DOHH2 (cell line): ENCODE measurements around the gene SPTBN4.
A peak's percentile ranks its signal among the peaks of the same experiment; 100 is the strongest.

Experiments
- H3F3A ChIP-seq: fragments of 200-600 bp; sonication (generic), shearing (Covaris generic); 2 replicates; pipeline ENCODE4 v1.6.0; 2016; ENCODE audit warnings: antibody characterized with exemption, mild to moderate bottlenecking; ENCODE audit not compliant: control insufficient read depth, insufficient read depth
- H3K27ac ChIP-seq: fragments of 200-600 bp; sonication (generic); 2 replicates; pipeline ENCODE4 v1.5.1; 2014; ENCODE audit warnings: low read depth, mild to moderate bottlenecking, low read length, moderate library complexity
- H3K27me3 ChIP-seq: fragments of 200-600 bp; sonication (generic); 2 replicates; pipeline ENCODE4 v1.6.1; 2014; ENCODE audit warnings: mild to moderate bottlenecking, low read length, mixed read lengths; ENCODE audit not compliant: control insufficient read depth
- H3K36me3 ChIP-seq: fragments of 200-600 bp; sonication (generic); 2 replicates; pipeline ENCODE4 v1.6.1; 2014; ENCODE audit warnings: mild to moderate bottlenecking, low read length, moderate library complexity, mixed read lengths; ENCODE audit not compliant: control insufficient read depth
- H3K4me1 ChIP-seq: fragments of 200-600 bp; sonication (generic); 2 replicates; pipeline ENCODE4 v1.6.1; 2014; ENCODE audit warnings: mild to moderate bottlenecking, low read length, mixed read lengths; ENCODE audit not compliant: control insufficient read depth
- H3K4me2 ChIP-seq: fragments of 200-600 bp; sonication (generic); 2 replicates; pipeline ENCODE4 v1.6.0; 2014; ENCODE audit warnings: mild to moderate bottlenecking, low read length, moderate library complexity
- H3K4me3 ChIP-seq: fragments of 200-600 bp; sonication (generic); 2 replicates; pipeline ENCODE4 v1.5.1; 2014; ENCODE audit warnings: mild to moderate bottlenecking, low read length, mixed read lengths
- H3K79me2 ChIP-seq: fragments of 200-600 bp; sonication (generic); 2 replicates; pipeline ENCODE4 v1.6.1; 2014; ENCODE audit warnings: mild to moderate bottlenecking, low read length, mixed read lengths; ENCODE audit not compliant: control insufficient read depth
- H3K9me2 ChIP-seq: fragments of 200-600 bp; sonication (generic); replicated peaks from 2 replicates; pipeline ENCODE4 v1.6.1; 2014; ENCODE audit warnings: mild to moderate bottlenecking, low read length, mixed read lengths; ENCODE audit not compliant: control insufficient read depth
- H3K9me3 ChIP-seq: fragments of 200-600 bp; sonication (generic); 2 replicates; pipeline ENCODE4 v1.6.1; 2014; ENCODE audit warnings: antibody characterized with exemption, low read length, mixed read lengths; ENCODE audit not compliant: control insufficient read depth, insufficient read depth
- H4K20me1 ChIP-seq: fragments of 200-600 bp; sonication (generic); 2 replicates; pipeline ENCODE4 v1.6.0; 2014; ENCODE audit warnings: low read depth, mild to moderate bottlenecking, antibody characterized with exemption, low read length, moderate library complexity; ENCODE audit not compliant: control insufficient read depth, insufficient read depth
- EZH2phosphoT487 ChIP-seq: fragments of 200-600 bp; sonication (generic); IDR thresholded peaks from 2 replicates; pipeline ENCODE4 v1.6.1; 2017; ENCODE audit warnings: borderline replicate concordance, mild to moderate bottlenecking, antibody characterized with exemption, low read length, moderate library complexity, mixed read lengths
- TF ChIP-seq, protein P1 (sequence below): fragments of 200-600 bp; sonication (generic); IDR thresholded peaks from one replicate; pipeline ENCODE4 v1.5.1; 2014; ENCODE audit warnings: antibody characterized with exemption, mild to moderate bottlenecking, low read depth, low read length; ENCODE audit not compliant: poor library complexity, severe bottlenecking

The SPTBN4 gene

DNA sequence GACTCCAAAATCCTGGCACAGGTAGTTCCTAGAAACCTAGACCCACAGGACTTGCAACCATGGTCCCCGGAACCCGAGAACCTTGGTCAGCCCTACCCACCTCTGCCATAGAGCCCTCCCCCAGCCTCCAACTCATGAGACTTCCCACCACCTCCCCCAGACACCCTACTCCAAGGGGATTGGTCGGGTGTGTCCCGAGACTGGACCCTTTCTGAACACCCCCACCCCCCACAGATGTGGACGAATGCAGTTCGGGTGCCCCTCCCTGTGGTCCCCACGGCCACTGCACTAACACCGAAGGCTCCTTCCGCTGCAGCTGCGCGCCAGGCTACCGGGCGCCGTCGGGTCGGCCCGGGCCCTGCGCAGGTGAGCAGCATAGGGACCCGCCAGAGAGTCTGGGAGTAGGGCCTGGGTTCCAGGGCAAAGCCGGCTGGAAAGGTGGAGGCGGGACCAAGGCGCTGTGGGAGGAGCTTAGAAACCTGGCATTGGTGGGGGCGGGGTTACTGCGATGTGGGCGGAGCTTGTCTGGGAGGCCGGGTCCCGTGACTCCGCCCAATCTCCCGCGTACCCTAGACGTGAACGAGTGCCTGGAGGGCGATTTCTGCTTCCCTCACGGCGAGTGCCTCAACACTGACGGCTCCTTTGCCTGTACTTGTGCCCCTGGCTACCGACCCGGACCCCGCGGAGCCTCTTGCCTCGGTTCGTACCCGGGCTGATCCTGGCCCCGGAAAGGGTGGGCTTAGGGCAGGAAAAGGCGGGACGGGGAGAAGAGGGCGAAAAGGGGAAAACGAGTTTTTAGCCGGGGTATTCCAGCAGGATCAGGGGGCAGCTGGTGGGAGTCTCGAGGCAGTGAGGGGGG is 146.3 kb downstream of the SPTBN4 start:
- Histone ChIP-seq H3K4me1 (peaks cover 40% of the 10 kb centered on the region), H3K9me3 (no peaks in the 10 kb centered on the region), H3F3A (peaks cover 7% of the 10 kb centered on the region), H3K4me3 (peak overlapping the region; percentile 82), H3K9me2 (no peaks in the 10 kb centered on the region), H4K20me1 (no peaks in the 10 kb centered on the region), H3K27me3 (no peaks in the 10 kb centered on the region), H3K79me2 (no peaks in the 10 kb centered on the region), H3K36me3 (no peaks in the 10 kb centered on the region), H3K4me2 (peak overlapping the region; percentile 83), H3K27ac (peak overlapping the region; percentile 75)
- TF ChIP-seq, protein P1, sequence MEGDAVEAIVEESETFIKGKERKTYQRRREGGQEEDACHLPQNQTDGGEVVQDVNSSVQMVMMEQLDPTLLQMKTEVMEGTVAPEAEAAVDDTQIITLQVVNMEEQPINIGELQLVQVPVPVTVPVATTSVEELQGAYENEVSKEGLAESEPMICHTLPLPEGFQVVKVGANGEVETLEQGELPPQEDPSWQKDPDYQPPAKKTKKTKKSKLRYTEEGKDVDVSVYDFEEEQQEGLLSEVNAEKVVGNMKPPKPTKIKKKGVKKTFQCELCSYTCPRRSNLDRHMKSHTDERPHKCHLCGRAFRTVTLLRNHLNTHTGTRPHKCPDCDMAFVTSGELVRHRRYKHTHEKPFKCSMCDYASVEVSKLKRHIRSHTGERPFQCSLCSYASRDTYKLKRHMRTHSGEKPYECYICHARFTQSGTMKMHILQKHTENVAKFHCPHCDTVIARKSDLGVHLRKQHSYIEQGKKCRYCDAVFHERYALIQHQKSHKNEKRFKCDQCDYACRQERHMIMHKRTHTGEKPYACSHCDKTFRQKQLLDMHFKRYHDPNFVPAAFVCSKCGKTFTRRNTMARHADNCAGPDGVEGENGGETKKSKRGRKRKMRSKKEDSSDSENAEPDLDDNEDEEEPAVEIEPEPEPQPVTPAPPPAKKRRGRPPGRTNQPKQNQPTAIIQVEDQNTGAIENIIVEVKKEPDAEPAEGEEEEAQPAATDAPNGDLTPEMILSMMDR, result no peak
- TF ChIP-seq EZH2phosphoT487, result no peak

DNA sequence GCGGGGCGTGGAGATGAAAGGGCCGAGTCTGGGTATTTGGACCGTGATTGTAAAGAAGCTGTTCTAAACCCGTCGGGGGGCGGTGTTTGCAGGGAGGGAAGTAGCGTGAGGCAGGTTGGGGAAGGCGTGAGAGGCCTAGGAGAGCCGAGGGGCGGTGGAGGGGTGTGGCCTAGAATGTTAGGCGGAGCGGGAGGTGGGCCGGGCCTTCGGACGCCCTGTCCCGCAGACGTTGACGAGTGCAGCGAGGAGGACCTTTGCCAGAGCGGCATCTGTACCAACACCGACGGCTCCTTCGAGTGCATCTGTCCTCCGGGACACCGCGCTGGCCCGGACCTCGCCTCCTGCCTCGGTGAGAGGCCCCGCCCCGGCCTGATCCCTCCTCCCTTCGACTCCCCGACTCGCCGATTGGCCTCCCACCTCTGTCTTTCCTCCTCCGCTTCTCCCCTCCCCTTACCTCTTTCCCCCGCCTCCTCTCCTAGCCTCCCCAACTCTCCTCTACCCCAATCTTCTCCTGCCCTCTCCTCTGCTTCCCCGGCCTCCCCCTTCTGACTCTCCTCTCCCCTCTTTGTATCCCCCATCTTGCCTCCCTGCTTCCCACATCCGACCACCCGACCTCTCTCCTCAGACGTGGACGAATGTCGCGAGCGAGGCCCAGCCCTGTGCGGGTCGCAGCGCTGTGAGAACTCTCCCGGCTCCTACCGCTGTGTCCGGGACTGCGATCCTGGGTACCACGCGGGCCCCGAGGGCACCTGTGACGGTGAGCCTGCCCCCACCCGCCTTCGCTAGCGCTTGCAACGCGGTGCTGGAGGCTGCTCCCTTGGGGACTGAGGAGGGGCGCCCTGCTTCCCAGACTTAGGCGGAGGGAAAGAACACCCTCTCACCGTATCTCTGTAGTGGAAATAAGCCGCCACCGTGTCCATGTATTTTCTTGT is 147.2 kb downstream of the SPTBN4 start:
- Histone ChIP-seq H3K4me1 (peaks cover 38% of the 10 kb centered on the region), H3K9me3 (no peaks in the 10 kb centered on the region), H3K4me3 (peak overlapping the region; percentile 82), H3K4me2 (peak overlapping the region; percentile 83), H4K20me1 (no peaks in the 10 kb centered on the region), H3K9me2 (no peaks in the 10 kb centered on the region), H3F3A (peaks cover 7% of the 10 kb centered on the region), H3K36me3 (no peaks in the 10 kb centered on the region), H3K27ac (peak overlapping the region; percentile 75), H3K79me2 (no peaks in the 10 kb centered on the region), H3K27me3 (no peaks in the 10 kb centered on the region)
- TF ChIP-seq, protein P1, result peak; percentile 13
- no peak for TF ChIP-seq EZH2phosphoT487

DNA sequence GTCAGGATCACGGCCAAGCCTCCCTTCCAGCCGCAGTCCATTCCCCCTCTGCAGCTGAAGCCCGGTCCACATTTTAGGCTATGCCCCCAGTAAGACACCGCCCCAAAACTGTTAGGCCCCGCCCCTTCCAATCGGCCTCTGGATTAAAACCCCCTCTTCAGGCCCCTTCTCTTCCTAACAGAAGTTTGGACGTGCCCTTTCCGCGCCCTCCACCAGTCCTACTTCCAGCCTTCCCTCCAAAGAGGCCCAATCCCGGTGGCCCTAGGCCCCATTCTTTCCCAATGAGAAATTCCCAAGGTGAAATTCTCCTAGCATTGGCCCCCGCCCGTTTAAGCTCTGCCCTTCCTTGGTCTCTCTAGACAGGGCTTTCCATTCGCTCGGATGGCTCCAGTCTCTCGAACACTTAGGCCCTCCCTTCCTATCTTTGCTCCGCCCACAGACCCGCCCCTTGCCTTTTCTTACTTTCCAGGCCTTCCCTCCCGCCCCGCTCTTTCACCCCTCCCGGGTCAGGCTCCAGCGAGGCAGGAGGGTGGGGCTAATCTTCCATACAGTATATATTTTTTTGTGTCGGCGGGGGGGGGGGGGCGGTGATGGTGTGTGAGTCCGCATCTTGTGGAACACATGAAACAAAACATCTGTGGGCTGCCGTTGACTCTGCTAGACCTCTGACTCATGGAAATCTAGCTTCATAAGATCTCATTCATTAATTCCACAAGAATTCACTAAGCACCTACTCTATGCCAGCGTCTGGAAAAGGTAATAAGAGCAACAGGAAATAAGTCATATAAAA is 148.0 kb downstream of the SPTBN4 start:
- Histone ChIP-seq H4K20me1 (no peaks in the 10 kb centered on the region), H3K4me1 (peaks cover 29% of the 10 kb centered on the region), H3K27me3 (no peaks in the 10 kb centered on the region), H3K9me3 (no peaks in the 10 kb centered on the region), H3K27ac (peak overlapping the region; percentile 75), H3K4me2 (peak overlapping the region; percentile 83), H3K4me3 (peak overlapping the region; percentile 82), H3K9me2 (no peaks in the 10 kb centered on the region), H3K36me3 (no peaks in the 10 kb centered on the region), H3K79me2 (no peaks in the 10 kb centered on the region), H3F3A (peaks cover 7% of the 10 kb centered on the region)
- TF ChIP-seq EZH2phosphoT487, result no peak
- TF ChIP-seq, protein P1, result no peak
